Activated CD4-positive, alpha-beta T cell treated with anti-CD3 and anti-CD28 coated beads for 36 hours (primary cell): ENCODE measurements around the gene ITGA2. TPM values are rescaled to one million over a fixed set of nuclear protein-coding genes. Genes with fewer than 3 reads are reported as not detected.

Experiments
- ATAC-seq: fragments of 200-7000 bp; cut with Tn5 transposase; one replicate; pipeline ENCODE4 v1.10.0; 2021; ENCODE audit warnings: mild to moderate bottlenecking, moderate library complexity
- CTCF ChIA-PET: fragments of 350-600 bp; sonication (Branson Sonifier 250); formaldehyde crosslinking; loops from one replicate; lab custom pipeline; 2021; ENCODE audit warnings: antibody characterized with exemption; lab: Charles Lee
- POLR2A ChIA-PET: fragments of 350-600 bp; sonication (Branson Sonifier 250); formaldehyde crosslinking; loops from one replicate; lab custom pipeline; 2021; ENCODE audit warnings: antibody characterized with exemption, inconsistent platforms; lab: Charles Lee
- DNase-seq: peaks from one replicate; pipeline ENCODE4 v3.0.0-alpha.2; 2020
- H3K27ac Mint-ChIP-seq: one replicate; pipeline ENCODE4 v1.8.0; 2021; ENCODE audit warnings: mixed read lengths
- H3K27me3 Mint-ChIP-seq: one replicate; pipeline ENCODE4 v1.8.0; 2021; ENCODE audit warnings: mixed read lengths
- H3K36me3 Mint-ChIP-seq: one replicate; pipeline ENCODE4 v1.8.0; 2021; ENCODE audit warnings: low read depth, mixed read lengths
- H3K4me1 Mint-ChIP-seq: one replicate; pipeline ENCODE4 v1.8.0; 2021; ENCODE audit warnings: mixed read lengths
- H3K4me3 Mint-ChIP-seq: one replicate; pipeline ENCODE4 v1.8.0; 2021; ENCODE audit warnings: mild to moderate bottlenecking, moderate library complexity, mixed read lengths
- H3K9me3 Mint-ChIP-seq: one replicate; pipeline ENCODE4 v1.8.0; 2021; ENCODE audit warnings: low read depth, mixed read lengths
- intact Hi-C, 2 experiments: fragments of 100-400 bp; cut with DNase I in 1 of 2; cut with micrococcal nuclease in 1 of 2; formaldehyde crosslinking; loops; one replicate each; pipeline versions ENCODE4 v1.14.2 to v1.15.1; 2022 to 2024; cut with DNase I, micrococcal nuclease
- total RNA-seq, 2 experiments: library from RNA; stranded (reverse); gene quantifications; one replicate each; pipeline ENCODE4 v1.2.3, GENCODE V29; 2021

ITGA2 gene
- total RNA-seq, 2 experiments from 2014 or later = 0.61 to 0.71 TPM

- POLR2A ChIA-PET = no interaction called here
- DNase-seq (no peak), ATAC-seq (no peak)
- Mint-ChIP-seq H3K27ac (no peak overlapping the region), H3K4me3 (no peak overlapping the region), H3K4me1 (peaks cover 11% of the 10 kb centered on the region), H3K36me3 (peaks cover 4% of the 10 kb centered on the region), H3K27me3 (no peaks in the 10 kb centered on the region), H3K9me3 (no peaks in the 10 kb centered on the region)
- CTCF ChIA-PET = no interaction called here
- intact Hi-C loops = no loop called here
These were observed 124.8 kb downstream of the ITGA2 start for GRCh38 chr5:53113947-53114346.

GRCh38 chr5:53114988-53115387 is 125.8 kb downstream of the ITGA2 start:
- intact Hi-C loops = no loop called here
- ATAC-seq (no peak), DNase-seq (no peak)
- peaks cover 11% of the 10 kb centered on the region for H3K4me1 Mint-ChIP-seq
- H3K9me3 Mint-ChIP-seq = no peaks in the 10 kb centered on the region
- no peak overlapping the region for H3K4me3 Mint-ChIP-seq
- no peaks in the 10 kb centered on the region for H3K27me3 Mint-ChIP-seq
- peaks cover 4% of the 10 kb centered on the region for H3K36me3 Mint-ChIP-seq
- ChIA-PET CTCF (interaction anchor here (1.2 kb wide), 1 partner anchor 169 kb away, joined by 3 read pairs; no protein-coding TSS in a partner anchor), POLR2A (no interaction called here)
- no peak overlapping the region for H3K27ac Mint-ChIP-seq

DNA sequence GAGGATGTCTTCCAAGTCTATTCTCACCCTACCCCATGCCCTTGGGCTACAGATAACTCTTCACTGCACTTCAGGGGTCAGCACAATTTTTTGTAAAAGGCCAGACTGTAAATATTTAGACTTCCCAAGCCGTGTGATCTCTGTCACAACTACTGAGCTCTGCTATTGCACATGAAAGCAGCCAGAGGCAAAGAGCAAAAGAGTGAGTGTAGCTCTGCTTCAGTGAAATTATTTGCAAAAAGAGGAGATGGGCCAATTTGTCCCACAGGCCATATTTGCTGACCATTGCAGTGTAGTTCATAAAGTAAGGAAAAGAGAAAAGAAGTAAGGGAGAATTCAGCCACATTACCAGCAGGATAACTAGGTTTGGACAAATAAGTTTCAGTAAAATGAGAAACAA is 127.4 kb downstream of the ITGA2 start:
- Mint-ChIP-seq H3K4me1 (no peaks in the 10 kb centered on the region), H3K4me3 (no peak overlapping the region), H3K27me3 (no peaks in the 10 kb centered on the region), H3K27ac (no peak overlapping the region), H3K9me3 (no peaks in the 10 kb centered on the region), H3K36me3 (peaks cover 4% of the 10 kb centered on the region)
- no peak for DNase-seq
- CTCF ChIA-PET = interaction anchor here (0.6 to 2.3 kb wide), 4 partner anchors 10 to 1118 kb away, joined by 3 to 7 read pairs (median 5); no protein-coding TSS in a partner anchor
- intact Hi-C loops = no loop called here
- POLR2A ChIA-PET = no interaction called here
- no peak for ATAC-seq

GRCh38 chr5:53118879-53119278 is 129.7 kb downstream of the ITGA2 start:
- H3K9me3 Mint-ChIP-seq = no peaks in the 10 kb centered on the region
- no peaks in the 10 kb centered on the region for H3K27me3 Mint-ChIP-seq
- peaks cover 1% of the 10 kb centered on the region for H3K36me3 Mint-ChIP-seq
- POLR2A ChIA-PET = no interaction called here
- intact Hi-C loops = no loop called here
- DNase-seq (no peak), ATAC-seq (no peak)
- no peak overlapping the region for H3K27ac Mint-ChIP-seq
- CTCF ChIA-PET = interaction anchor here (0.7 to 2.3 kb wide), 3 partner anchors 171 to 1116 kb away, joined by 3 to 7 read pairs (median 3); no protein-coding TSS in a partner anchor
- H3K4me3 Mint-ChIP-seq = no peak overlapping the region
- H3K4me1 Mint-ChIP-seq = no peaks in the 10 kb centered on the region

GRCh38 chr5:53120165-53120564 is 131.0 kb downstream of the ITGA2 start:
- DNase-seq (no peak), ATAC-seq (no peak)
- no peaks in the 10 kb centered on the region for H3K27me3 Mint-ChIP-seq
- ChIA-PET POLR2A (no interaction called here), CTCF (interaction anchor here (2.1 kb wide), 1 partner anchor 171 kb away, joined by 7 read pairs; no protein-coding TSS in a partner anchor)
- H3K4me3 Mint-ChIP-seq = no peak overlapping the region
- H3K27ac Mint-ChIP-seq = no peak overlapping the region
- H3K36me3 Mint-ChIP-seq = no peaks in the 10 kb centered on the region
- no peaks in the 10 kb centered on the region for H3K9me3 Mint-ChIP-seq
- no peaks in the 10 kb centered on the region for H3K4me1 Mint-ChIP-seq
- intact Hi-C loops = no loop called here

DNA sequence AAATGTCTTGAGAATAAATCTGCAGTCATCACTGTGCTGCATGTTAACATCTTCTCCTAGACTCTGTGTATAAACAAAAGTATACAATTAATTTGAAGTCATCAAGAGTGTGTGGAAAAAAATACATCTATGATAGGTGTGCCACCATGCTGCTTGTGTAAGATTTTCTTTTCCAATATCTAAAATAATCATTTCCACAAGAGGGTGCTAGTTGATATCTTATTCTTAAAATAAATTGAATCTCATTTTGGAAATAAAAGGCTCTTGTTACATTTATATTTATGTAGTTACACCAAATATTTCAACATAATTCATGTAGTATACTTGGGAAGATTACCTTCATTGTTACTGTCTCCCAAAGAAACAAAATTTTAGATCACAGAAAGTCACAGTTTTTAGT is 134.6 kb downstream of the ITGA2 start:
- no peaks in the 10 kb centered on the region for H3K9me3 Mint-ChIP-seq
- no peak for ATAC-seq

DNA sequence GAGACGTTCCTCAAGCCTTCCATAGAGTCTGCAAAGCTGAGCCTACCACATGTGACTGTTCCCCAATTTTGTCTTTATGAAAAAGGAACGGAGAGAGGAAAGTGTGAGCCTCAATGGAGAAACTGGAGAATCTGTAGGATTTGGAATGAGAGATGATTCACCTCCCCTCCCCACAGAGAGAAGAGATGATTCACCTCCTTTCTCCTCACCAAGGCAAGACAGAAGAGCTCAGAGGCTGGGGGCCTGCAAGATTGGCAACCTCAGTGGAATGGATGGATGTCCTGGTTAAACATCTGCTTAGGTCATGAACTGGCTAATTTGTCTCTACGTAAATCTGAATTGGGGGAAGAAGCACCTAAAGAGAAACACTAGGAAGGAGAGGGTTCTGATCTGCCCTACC is 137.4 kb downstream of the ITGA2 start:
- H3K27me3 Mint-ChIP-seq = no peaks in the 10 kb centered on the region
- intact Hi-C loops = no loop called here
- DNase-seq (no peak), ATAC-seq (no peak)
- no peaks in the 10 kb centered on the region for H3K9me3 Mint-ChIP-seq
- no peaks in the 10 kb centered on the region for H3K36me3 Mint-ChIP-seq
- ChIA-PET POLR2A (no interaction called here), CTCF (interaction anchor here (0.6 kb wide), 2 partner anchors 31 to 357 kb away, joined by 3 read pairs; no protein-coding TSS in a partner anchor)
- no peak overlapping the region for H3K27ac Mint-ChIP-seq
- H3K4me1 Mint-ChIP-seq = no peaks in the 10 kb centered on the region
- no peak overlapping the region for H3K4me3 Mint-ChIP-seq

More for the DNA sequence above, 134.6 kb downstream of the ITGA2 start:
- no peak for DNase-seq
- Mint-ChIP-seq H3K4me1 (no peaks in the 10 kb centered on the region), H3K36me3 (no peaks in the 10 kb centered on the region), H3K4me3 (no peak overlapping the region), H3K27ac (no peak overlapping the region), H3K27me3 (no peaks in the 10 kb centered on the region)
- intact Hi-C loops = no loop called here
- CTCF ChIA-PET = interaction anchor here (1.3 kb wide), 1 partner anchor 11 kb away, joined by 3 read pairs; no protein-coding TSS in a partner anchor
- POLR2A ChIA-PET = no interaction called here

DNA sequence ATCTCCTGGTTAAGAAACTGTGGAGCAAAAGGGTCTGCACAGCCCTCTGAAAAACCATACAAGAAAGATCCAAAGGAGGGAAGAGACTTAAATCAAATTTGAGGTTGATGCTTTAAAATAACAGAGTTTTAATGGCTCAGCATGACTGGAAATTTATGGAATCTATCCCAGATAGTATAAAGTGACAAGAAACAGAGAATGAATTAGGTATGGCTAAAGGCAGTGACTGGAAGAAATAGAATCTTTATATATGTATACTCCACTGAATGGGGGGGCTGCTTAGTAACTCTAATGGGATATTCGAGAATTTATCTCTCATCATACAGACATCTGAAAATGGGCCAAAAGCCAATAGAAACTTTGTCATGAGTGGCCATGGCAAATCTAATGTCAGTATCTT is 138.0 kb downstream of the ITGA2 start:
- ChIA-PET CTCF (interaction anchor here (0.6 kb wide), 1 partner anchor 32 kb away, joined by 3 read pairs; no protein-coding TSS in a partner anchor), POLR2A (no interaction called here)
- Mint-ChIP-seq H3K36me3 (no peaks in the 10 kb centered on the region), H3K9me3 (no peaks in the 10 kb centered on the region), H3K4me3 (no peak overlapping the region), H3K27me3 (no peaks in the 10 kb centered on the region), H3K27ac (no peak overlapping the region), H3K4me1 (no peaks in the 10 kb centered on the region)
- DNase-seq (no peak), ATAC-seq (no peak)
- intact Hi-C loops = no loop called here

- no peaks in the 10 kb centered on the region for H3K27me3 Mint-ChIP-seq
- H3K4me3 Mint-ChIP-seq = no peak overlapping the region
- H3K9me3 Mint-ChIP-seq = no peaks in the 10 kb centered on the region
- H3K4me1 Mint-ChIP-seq = no peaks in the 10 kb centered on the region
- intact Hi-C loops = no loop called here
- no peak overlapping the region for H3K27ac Mint-ChIP-seq
- POLR2A ChIA-PET = no interaction called here
- ATAC-seq (no peak), DNase-seq (no peak)
- CTCF ChIA-PET = interaction anchor here (0.7 kb wide), 1 partner anchor 253 kb away, joined by 4 read pairs; no protein-coding TSS in a partner anchor
- no peaks in the 10 kb centered on the region for H3K36me3 Mint-ChIP-seq
These were observed 139.3 kb downstream of the ITGA2 start for GRCh38 chr5:53128481-53128880.

GRCh38 chr5:53130266-53130665 is 141.1 kb downstream of the ITGA2 start:
- ATAC-seq = no peak
- Mint-ChIP-seq H3K9me3 (no peaks in the 10 kb centered on the region), H3K27me3 (no peaks in the 10 kb centered on the region), H3K36me3 (no peaks in the 10 kb centered on the region), H3K4me1 (no peaks in the 10 kb centered on the region), H3K4me3 (no peak overlapping the region), H3K27ac (no peak overlapping the region)
- no peak for DNase-seq
- ChIA-PET CTCF (interaction anchor here (0.8 kb wide), 1 partner anchor 23 kb away, joined by 3 read pairs; no protein-coding TSS in a partner anchor), POLR2A (no interaction called here)
- intact Hi-C loops = no loop called here

GRCh38 chr5:53133020-53133419 is 143.9 kb downstream of the ITGA2 start:
- Mint-ChIP-seq H3K9me3 (no peaks in the 10 kb centered on the region), H3K4me3 (no peak overlapping the region), H3K27ac (no peak overlapping the region), H3K4me1 (no peaks in the 10 kb centered on the region), H3K36me3 (no peaks in the 10 kb centered on the region), H3K27me3 (no peaks in the 10 kb centered on the region)
- ChIA-PET POLR2A (no interaction called here), CTCF (no interaction called here)
- intact Hi-C loops = no loop called here
- DNase-seq = no peak
- no peak for ATAC-seq
